IgD-negative memory B cell (primary cell): ENCODE results near the gene AHSA1. TPM values are rescaled to one million over a fixed set of nuclear protein-coding genes. Genes with fewer than 3 reads are reported as not detected.

Source experiments
- H3K27ac Mint-ChIP-seq, 3 donors: one replicate each; pipeline ENCODE4 v1.8.0; 2020 to 2022; ENCODE audit warnings: mild to moderate bottlenecking in 3 of 3, mixed read lengths in 3 of 3, moderate library complexity in 1 of 3
- H3K27me3 Mint-ChIP-seq: one replicate; pipeline ENCODE4 v1.8.0; 2021; ENCODE audit warnings: mixed read lengths
- H3K36me3 Mint-ChIP-seq: one replicate; pipeline ENCODE4 v1.8.0; 2020; ENCODE audit warnings: mild to moderate bottlenecking, mixed read lengths
- H3K4me1 Mint-ChIP-seq, 3 donors: one replicate each; pipeline ENCODE4 v1.8.0; 2020 to 2022; ENCODE audit warnings: mixed read lengths in 3 of 3, mild to moderate bottlenecking in 1 of 3
- H3K4me3 Mint-ChIP-seq, 4 donors: one replicate each; pipeline ENCODE4 v1.8.0; 2020 to 2022; ENCODE audit warnings: mild to moderate bottlenecking in 4 of 4, mixed read lengths in 4 of 4, moderate library complexity in 3 of 4
- H3K9me3 Mint-ChIP-seq, 3 donors: one replicate each; pipeline ENCODE4 v1.8.0; 2020 to 2021; ENCODE audit warnings: mixed read lengths in 3 of 3, mild to moderate bottlenecking in 1 of 3
- polyA plus RNA-seq: library from polyadenylated mRNA; unstranded; fragments of 300-500 nt; fragmentation: Illumina TruSeq; gene quantifications from one replicate; pipeline ENCODE4 v1.2.3, GENCODE V29; 2021

AHSA1 gene
- polyA plus RNA-seq, 1 donor from 2014 or later, result 134 TPM

DNA sequence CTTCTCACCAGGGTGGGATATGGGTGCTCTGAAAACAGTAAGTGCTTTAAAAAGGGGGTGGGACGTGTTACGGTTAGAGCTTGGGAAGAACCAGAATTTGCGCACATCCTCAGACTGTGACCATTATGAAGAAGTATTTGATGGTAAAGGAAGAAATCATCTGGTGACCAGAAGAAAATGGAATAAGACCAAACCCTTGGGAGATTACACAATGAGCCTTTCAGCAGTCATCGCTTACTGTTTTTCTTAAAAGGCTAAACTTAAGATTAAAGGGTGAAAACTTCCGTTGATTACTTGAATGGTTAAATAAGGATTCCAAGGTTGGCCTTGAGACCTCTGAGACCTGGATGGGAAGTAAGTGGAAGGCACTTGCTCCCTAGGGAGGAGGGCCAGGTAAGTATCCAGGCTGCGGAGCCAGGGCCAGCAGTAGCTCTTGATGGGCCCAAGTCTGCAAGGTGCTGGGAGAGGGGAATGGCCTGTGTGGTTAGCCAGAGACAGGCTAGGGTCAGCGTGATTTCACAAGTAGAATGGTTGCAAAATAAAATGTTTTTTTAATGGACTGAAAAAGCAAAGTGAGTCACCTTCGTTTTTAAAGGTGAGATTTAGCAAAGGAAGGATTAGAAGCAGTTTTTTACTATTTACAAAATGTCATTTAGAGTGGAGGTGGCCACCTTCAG lies 53.7 kb downstream of the AHSA1 start:
- H3K4me3 Mint-ChIP-seq, result no peak overlapping the region
- H3K9me3 Mint-ChIP-seq, result no peaks in the 10 kb centered on the region
- H3K27ac Mint-ChIP-seq, result no peak overlapping the region
- H3K27me3 Mint-ChIP-seq, result no peaks in the 10 kb centered on the region
- H3K4me1 Mint-ChIP-seq, result peaks cover 0 to 1% (median 0%) of the 10 kb centered on the region in 3 donors
- H3K36me3 Mint-ChIP-seq, result peaks cover 16% of the 10 kb centered on the region

- peak overlapping the region in 1 of 3 donors; percentile 16 for H3K27ac Mint-ChIP-seq
- H3K4me1 Mint-ChIP-seq, result no peaks in the 10 kb centered on the region
- H3K27me3 Mint-ChIP-seq, result no peaks in the 10 kb centered on the region
- no peak overlapping the region for H3K4me3 Mint-ChIP-seq
- no peaks in the 10 kb centered on the region for H3K9me3 Mint-ChIP-seq
- H3K36me3 Mint-ChIP-seq, result peaks cover 13% of the 10 kb centered on the region
Observed at GRCh38 chr14:77516126-77516525, 58.2 kb downstream of the AHSA1 start.

Other genes starting within 250 kb of the AHSA1 start
- not detected for gene NGB, start 186.9 kb upstream of the AHSA1 start, polyA plus RNA-seq
- gene POMT2, start 137.2 kb upstream of the AHSA1 start, polyA plus RNA-seq, result 2.3 TPM
- 15.4 TPM for gene GSTZ1, start 137.1 kb upstream of the AHSA1 start, polyA plus RNA-seq
- 18.9 TPM for gene TMED8, start 81.0 kb upstream of the AHSA1 start, polyA plus RNA-seq
- 0.08 TPM for gene SAMD15, start 80.7 kb upstream of the AHSA1 start, polyA plus RNA-seq
- 0.34 TPM for gene NOXRED1, start 34.6 kb upstream of the AHSA1 start, polyA plus RNA-seq
- gene VIPAS39, start 492 bp upstream of the AHSA1 start, polyA plus RNA-seq, result 7.4 TPM
- gene ISM2, start 40.7 kb downstream of the AHSA1 start, polyA plus RNA-seq, result not detected
- 20.3 TPM for gene SPTLC2, start 158.5 kb downstream of the AHSA1 start, polyA plus RNA-seq
- 10.2 TPM for gene ALKBH1, start 249.9 kb downstream of the AHSA1 start, polyA plus RNA-seq